ENCODE data around the gene NPLOC4. TPM values are rescaled to one million over a fixed set of nuclear protein-coding genes. Genes with fewer than 3 reads are reported as not detected.

Gene NPLOC4
- total and polyA plus RNA-seq, 2 of the 13 experiments (the other 11 are each of a cell fraction or from before 2014, with no cell fraction given): 57.0 to 97.0 TPM

- TF ChIP-seq, protein P1, sequence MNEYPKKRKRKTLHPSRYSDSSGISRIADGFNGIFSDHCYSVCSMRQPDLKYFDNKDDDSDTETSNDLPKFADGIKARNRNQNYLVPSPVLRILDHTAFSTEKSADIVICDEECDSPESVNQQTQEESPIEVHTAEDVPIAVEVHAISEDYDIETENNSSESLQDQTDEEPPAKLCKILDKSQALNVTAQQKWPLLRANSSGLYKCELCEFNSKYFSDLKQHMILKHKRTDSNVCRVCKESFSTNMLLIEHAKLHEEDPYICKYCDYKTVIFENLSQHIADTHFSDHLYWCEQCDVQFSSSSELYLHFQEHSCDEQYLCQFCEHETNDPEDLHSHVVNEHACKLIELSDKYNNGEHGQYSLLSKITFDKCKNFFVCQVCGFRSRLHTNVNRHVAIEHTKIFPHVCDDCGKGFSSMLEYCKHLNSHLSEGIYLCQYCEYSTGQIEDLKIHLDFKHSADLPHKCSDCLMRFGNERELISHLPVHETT (CRISPR knock-in tag; conservative IDR thresholded peaks at IDR 0.05): no peak
- TF ChIP-seq TSC22D2 (CRISPR knock-in tag; IDR thresholded peaks at IDR 0.05; ENCODE audit: borderline replicate concordance): no peak
- TF ChIP-seq ZNF501 (CRISPR knock-in tag; IDR thresholded peaks at IDR 0.05): peak; percentile 5; the same call in 1 of the 2 replicates
- TF ChIP-seq NCOA5 (CRISPR knock-in tag; IDR thresholded peaks at IDR 0.05): no peak
- peak; percentile 71 for TF ChIP-seq ZNF18 (CRISPR knock-in tag; IDR thresholded peaks at IDR 0.05; ENCODE audit: insufficient replicate concordance)
- peak; percentile 72 for TF ChIP-seq PATZ1 (CRISPR knock-in tag; IDR thresholded peaks at IDR 0.05)
- no peak; the same call in 1 of the 2 replicates for TF ChIP-seq AHDC1 (CRISPR knock-in tag; IDR thresholded peaks at IDR 0.05; ENCODE audit: borderline replicate concordance)
- TF ChIP-seq SMARCE1 (IDR thresholded peaks at IDR 0.05; ENCODE audit: borderline replicate concordance): no peak
- TF ChIP-seq ZFX (CRISPR knock-in tag; IDR thresholded peaks at IDR 0.05; ENCODE audit: low read depth): peak; percentile 36; the same call in 1 of the 2 replicates
- TF ChIP-seq ZNF251 (CRISPR knock-in tag; IDR thresholded peaks at IDR 0.05): no peak
- TF ChIP-seq ZNF263 (CRISPR knock-in tag; IDR thresholded peaks at IDR 0.05): no peak
- TF ChIP-seq TFDP2 (CRISPR knock-in tag; IDR thresholded peaks at IDR 0.05): no peak
These were observed 28.5 kb upstream of the NPLOC4 start (continued) for GRCh38 chr17:81665205-81666091.

Measured in HepG2 (cell line).